GM19328 (cell line): ENCODE measurements around the gene ADAM11.

Experiments used
- ATAC-seq: cut with Tn5 transposase; IDR thresholded peaks from one replicate; pipeline ENCODE4 v1.9.1; 2021; ENCODE audit warnings: mild to moderate bottlenecking, moderate library complexity; ENCODE audit not compliant: unreplicated experiment

ADAM11 gene

GRCh38 chr17:44757045-44757917, 1.5 kb upstream of the ADAM11 start:
- no peak for ATAC-seq

GRCh38 chr17:44757918-44758413, 822 bp upstream of the ADAM11 start:
- no peak for ATAC-seq

DNA sequence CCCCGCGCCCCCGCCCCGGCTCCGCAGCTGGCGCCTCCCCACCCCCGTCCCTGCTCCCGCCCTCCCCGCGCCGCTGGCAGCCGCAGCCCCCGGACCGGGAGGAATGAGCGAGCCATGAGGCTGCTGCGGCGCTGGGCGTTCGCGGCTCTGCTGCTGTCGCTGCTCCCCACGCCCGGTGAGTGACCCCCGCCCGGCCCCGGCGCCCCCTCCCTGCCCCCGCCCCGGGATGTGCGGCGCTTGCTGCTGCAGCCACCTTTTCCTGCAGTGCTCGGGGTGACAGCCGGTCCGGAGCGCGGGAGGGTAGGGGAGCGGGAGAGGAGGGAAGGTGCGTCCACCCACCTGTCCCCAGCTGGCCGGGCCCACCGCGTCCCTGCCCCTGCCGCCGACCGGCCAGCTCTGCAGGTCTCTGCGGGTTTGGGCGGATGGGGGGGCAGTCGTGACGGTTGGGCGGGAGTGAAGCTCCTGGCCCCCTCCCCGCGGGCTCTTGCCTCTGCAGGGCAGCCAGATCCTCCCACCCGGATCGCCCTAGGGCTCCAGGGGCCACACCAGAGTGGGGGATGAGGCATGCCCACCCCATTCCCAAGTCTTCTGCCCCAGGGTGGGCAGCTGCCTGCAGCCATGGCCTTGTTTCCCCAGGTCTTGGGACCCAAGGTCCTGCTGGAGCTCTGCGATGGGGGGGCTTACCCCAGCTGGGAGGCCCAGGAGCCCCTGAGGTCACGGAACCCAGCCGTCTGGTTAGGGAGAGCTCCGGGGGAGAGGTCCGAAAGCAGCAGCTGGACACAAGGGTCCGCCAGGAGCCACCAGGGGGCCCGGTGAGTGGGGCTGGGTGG, 513 bp downstream of the ADAM11 start:
- ATAC-seq, result no peak

- ATAC-seq, result no peak
Measured at GRCh38 chr17:44759916-44760243, 1.1 kb downstream of the ADAM11 start.

- ATAC-seq, result no peak
Measured at GRCh38 chr17:44760474-44761308, 1.9 kb downstream of the ADAM11 start.

DNA sequence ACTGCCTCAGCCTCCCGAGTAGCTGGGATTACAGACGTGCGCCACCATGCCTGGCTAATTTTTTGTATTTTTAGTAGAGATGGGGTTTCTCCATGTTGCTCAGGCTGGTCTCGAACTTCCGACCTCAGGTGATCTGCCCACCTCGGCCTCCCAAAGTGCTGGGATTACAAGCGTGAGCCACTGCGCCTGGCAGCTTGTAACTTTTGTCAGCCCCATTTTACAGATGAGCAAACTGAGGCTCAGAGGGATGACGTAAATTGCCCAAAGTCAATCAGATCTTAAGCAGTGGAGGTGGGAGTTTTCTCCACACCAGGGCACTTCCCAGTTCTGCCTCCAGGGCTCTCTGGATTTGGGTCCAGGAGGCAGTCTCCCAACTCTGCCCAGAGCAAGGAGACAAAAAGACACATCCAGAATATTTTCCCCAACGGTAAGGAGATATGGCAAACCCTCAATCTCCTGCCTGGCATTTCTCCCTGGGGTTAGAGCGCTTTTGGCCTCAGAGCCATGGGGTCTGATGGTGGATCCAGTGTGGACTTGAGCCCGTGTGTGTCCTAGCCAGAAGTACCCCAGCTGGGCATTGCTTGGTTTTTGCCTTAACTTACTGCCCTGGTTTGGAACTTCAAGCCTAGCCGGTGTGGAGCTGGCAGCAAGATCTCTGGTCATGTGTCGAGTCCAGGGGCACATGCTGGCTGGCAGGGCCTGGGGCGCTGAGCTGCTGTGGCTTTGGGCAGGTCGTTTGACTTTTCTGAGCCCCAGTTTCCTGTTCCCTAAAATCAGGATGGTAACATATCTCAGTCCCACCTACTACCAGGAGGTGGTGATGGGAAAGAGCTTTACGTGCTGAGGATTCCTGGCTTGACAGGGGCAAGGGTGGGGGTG, 3.4 kb downstream of the ADAM11 start:
- no peak for ATAC-seq

DNA sequence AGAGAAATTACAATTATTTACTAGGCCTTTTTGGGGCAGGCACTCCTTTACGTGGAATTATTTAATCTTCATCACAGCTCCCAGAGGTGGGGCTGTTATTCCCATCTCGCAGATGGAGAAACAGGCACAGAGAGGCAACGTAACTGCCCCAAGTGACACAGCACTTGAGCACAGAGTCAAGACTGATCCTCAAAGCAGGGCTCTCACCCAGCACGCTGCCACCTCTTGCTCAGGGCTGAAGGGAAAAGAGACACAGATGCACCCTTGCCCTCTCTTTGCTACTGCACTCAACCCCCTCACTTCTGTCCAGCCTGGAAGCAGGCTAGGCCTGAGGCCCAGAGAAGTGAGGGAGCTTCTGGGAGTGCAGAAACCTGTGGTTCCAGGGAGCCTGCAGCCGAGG, 4.4 kb downstream of the ADAM11 start:
- ATAC-seq, result no peak

DNA sequence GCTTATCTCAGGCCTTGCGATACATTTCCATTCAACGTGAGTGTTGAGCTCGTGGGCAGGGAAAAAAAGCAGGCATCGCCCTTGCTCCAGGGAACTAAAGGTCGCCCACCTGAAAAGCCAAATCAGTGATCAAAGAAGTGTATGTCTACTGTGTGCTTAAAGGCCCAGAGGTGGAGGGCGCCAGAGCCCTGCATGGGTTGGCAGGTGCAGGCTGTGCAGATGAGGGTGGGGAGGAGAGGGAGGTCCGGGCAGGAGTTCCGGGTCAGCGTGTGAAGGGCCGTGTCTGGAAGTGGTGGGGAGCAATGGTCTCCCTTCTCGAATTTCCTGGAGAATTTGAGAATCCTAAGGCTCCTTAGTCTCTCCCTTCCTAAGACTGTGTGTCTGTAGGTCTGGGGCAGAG, 7.2 kb downstream of the ADAM11 start:
- no peak for ATAC-seq

DNA sequence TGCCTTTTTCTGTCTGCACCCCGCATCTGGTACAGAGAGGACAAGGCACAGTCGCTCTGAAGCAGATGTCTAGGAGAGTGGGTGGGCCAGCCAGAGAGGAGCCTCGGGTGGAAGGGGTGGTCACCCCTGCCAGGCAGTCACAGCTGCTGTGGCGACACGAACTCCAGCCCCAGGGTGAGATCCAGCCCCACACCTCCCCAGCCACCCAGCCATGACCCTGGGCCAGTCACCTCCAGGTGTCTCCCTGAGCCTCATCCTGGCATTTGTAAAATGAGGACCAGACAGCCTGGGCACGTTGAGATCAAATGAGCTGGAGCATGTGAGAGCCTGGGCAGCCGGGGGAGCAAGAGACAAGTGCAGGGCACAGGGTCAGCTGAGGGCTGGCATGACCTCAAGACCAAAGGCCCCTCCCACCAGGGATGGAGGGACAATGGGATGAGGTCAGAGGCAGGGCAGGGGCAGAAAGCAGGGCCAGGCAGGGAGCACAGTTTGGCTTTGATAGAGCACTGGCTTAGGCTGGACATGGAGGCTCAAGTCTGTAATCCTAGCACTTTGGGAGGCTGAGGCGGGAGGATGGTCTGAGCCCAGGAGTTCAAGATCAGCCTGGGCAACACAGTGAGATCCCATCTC, 7.7 kb downstream of the ADAM11 start:
- ATAC-seq, result no peak

- ATAC-seq, result no peak
Measured at GRCh38 chr17:44767493-44767892, 8.7 kb downstream of the ADAM11 start.

DNA sequence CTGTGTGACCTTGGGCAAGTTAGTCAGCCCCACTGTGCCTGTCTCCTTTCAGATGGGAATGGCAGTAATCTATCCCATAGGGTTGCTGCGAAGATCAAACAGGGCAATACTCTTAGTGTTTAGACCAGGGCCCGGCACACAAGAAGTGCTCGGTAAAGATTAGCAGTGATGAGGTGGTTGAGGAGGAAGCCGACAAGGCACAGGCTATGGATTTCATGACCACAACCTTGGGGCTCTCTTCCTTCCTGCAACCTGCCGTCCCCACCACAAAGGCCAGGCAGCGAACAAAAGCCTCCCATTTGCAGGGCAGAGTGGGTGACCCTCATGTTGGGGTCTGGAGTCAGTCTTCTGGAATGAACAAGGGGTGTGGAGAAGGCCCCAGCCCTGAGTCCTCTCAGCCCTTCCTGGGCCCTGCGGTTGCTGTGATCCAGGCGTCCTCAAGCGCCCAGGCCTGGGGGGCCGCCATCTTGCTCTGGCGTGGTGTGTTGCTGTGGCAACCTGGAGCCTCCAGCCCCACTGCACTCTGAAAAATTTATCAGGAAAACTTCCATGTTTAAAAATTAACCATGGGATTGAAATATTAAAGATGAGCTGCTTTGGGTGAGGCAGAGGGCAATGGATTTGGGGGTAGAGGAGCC, 9.8 kb downstream of the ADAM11 start:
- ATAC-seq, result no peak

DNA sequence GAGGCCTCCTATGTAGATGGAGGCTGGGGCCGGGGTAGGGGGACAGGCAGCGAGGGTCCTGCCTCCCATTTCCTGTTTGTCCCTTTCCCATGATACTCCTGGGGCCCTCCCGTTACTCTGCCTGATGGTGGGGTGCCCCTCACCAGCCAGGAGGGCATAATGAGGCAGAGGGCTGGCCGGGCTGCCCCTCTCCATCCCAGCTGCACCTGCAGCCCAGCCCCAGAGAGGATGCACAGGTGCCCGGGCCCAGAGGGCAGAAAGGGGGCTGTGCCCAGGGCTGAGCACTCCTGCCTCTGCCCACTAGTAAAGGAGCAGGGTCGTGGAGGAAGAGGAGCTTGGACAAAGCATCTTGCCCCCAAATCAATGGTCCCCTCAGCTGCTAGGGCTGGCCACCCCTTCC, 10.4 kb downstream of the ADAM11 start:
- no peak for ATAC-seq

DNA sequence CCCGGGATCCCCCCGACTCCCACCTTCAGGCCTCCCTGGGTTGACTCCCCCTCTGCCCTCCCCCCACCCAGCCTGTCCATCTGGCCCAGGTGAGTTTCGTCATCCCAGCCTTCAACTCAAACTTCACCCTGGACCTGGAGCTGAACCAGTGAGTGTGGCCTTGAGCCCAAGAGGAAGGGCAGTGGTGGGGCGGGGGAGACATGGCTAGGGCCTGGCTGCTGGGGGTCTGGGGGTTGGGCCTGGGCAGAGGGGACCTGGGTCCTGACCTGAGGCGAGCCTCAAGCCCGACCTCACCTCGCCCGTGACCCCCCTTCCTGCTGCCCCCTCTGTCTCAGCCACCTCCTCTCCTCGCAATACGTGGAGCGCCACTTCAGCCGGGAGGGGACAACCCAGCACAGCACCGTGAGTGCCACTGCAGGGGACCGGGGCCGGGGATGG, 10.9 kb downstream of the ADAM11 start:
- ATAC-seq, result no peak

DNA sequence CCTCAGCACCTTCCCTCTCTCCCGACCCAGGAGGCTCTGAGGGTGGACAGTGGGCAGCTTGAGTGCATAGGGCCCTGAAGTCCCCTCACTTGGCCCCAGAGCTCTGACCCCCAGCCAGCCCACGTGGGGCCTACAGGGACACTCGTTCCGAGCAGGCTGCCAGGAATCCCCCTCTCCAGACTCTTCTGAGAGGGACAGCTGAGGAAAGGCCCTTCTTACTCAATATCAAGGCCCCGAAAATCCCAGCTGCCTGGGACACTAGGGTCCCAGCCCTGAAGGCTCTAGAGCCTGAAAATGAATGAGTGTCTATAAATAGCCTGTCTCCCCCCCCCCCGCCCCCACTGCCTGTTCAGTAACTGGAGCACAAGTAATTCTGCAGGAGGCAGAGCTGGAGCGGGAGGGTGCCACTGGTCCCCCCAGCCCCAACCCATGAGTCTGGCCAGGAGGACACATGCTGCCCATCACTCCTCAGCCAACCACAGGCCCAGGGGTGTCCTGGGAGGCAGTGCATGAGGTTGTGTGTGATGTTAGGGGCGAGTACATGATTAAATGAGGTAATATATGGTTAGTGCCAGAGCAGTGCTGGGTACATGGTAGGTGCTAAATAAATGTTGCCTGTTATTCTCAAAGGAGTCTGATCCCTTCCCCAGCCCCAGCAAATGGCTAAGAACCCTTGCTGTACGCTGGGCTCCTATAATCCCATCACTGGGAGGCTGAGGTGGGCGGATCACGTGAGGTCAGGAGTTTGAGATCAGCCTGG, 11.6 kb downstream of the ADAM11 start:
- ATAC-seq, result no peak

- no peak for ATAC-seq
Measured at GRCh38 chr17:44772308-44773045, 13.7 kb downstream of the ADAM11 start.

GRCh38 chr17:44773140-44773539, 14.4 kb downstream of the ADAM11 start:
- ATAC-seq, result no peak

DNA sequence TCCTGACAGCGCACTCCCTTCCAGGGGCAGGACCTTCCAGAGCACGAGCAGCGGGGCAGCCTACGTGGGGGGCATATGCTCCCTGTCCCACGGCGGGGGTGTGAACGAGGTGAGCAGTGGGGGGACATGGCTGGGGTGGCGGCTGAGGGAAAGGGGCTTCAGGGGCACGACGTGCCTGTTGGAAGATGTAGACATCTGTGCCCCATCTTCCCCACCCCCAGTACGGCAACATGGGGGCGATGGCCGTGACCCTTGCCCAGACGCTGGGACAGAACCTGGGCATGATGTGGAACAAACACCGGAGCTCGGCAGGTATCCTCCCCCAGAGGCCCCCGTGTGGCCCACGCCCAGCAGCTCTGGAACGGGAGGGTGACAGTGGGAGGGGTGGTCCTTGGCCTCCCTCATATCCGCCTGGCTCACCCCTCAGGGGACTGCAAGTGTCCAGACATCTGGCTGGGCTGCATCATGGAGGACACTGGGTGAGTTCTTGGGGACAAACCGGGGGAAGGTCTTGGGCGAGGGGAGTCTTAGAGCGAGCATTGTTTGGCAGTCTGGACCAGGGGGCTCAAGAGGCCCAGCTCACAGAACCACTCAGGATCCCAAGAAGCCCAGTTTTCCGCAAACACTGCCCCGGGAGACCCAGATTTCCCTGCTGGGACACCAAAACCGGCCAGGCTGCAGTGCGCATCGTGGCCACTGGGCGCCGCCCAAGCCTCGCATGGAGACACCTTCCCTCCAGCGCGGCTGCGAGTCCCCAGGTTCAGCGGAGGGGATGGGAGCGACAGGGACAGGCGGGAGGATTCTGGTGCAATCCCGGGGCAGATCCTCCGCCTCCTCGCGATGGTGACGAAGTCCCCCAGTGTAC, 15.7 kb downstream of the ADAM11 start:
- no peak for ATAC-seq
